ENCODE data around the gene STYX. TPM values are rescaled to one million over a fixed set of nuclear protein-coding genes. Genes with fewer than 3 reads are reported as not detected.

Gene STYX
- total RNA-seq, 1 experiment from 2014 or later: 24.0 TPM

DNA sequence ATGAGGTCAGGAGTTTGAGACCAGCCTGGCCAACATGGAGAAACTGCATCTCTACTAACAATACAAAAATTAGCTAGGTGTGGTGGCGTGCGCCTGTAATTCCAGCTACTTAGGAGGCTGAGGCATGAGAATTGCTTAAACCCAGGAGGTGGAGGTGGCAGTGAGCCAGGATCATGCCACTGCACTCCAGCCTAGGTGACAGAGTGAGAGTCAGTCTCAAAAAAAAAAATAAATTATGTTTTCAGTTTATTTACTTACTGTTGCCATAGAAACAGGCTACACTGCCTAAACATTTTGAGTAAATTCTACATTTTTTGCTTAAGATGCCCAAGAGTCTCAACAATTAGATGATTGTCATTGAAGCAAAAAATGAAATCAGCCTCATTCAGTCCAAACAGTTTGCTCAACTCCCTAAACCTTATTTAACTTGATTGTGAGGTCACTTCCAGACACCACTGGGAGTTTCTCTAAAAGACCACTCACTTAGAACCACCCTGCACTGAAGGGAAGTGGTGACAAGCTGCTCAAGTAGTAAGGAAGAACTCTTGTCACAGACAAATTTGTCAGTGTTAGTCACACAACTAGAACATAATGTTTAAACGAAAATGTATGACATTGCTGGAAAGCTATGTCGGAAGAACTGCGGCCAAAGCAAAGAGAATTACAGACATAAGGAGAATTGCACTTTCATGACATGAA, 71.2 kb downstream of the STYX start:
- Mint-ChIP-seq H3K27me3 (ENCODE audit: low read depth) (no peaks in the 10 kb centered on the region), H3K9me3 (peaks cover 2 to 3% of the 10 kb centered on the region in 2 experiments; a peak in 4 of 5 replicates), H3K27ac (no peak overlapping the region; a peak in 1 of 7 replicates), H3K4me3 (no peak overlapping the region), H3K36me3 (ENCODE audit: insufficient read depth in 1 of 3, low read depth in 3 of 3) (no peaks in the 10 kb centered on the region), H3K4me1 (peaks cover 7% of the 10 kb centered on the region in 2 experiments; a peak in 3 of 4 replicates)
- no peak overlapping the region for H3K9ac ChIP-seq (ENCODE audit: extremely low read depth, insufficient read length, low read length)
- no peak overlapping the region for H2AFZ ChIP-seq (ENCODE audit: low read length)
- H2AK5ac ChIP-seq (ENCODE audit: insufficient read length, low read length): no peak overlapping the region
- no peak overlapping the region for H3K56ac ChIP-seq (ENCODE audit: insufficient read length, low read depth, low read length)
- H3K4ac ChIP-seq (ENCODE audit: low read depth, low read length): no peak overlapping the region
- no peaks in the 10 kb centered on the region for H3K79me1 ChIP-seq (ENCODE audit: insufficient read depth, low read depth, low read length, poor library complexity, severe bottlenecking)
- no peak overlapping the region for H2BK20ac ChIP-seq (ENCODE audit: low read depth, low read length, poor library complexity, severe bottlenecking)
- no peaks in the 10 kb centered on the region for H3K27me3 ChIP-seq (ENCODE audit: insufficient read depth, low read length)
- TF ChIP-seq, protein P1, sequence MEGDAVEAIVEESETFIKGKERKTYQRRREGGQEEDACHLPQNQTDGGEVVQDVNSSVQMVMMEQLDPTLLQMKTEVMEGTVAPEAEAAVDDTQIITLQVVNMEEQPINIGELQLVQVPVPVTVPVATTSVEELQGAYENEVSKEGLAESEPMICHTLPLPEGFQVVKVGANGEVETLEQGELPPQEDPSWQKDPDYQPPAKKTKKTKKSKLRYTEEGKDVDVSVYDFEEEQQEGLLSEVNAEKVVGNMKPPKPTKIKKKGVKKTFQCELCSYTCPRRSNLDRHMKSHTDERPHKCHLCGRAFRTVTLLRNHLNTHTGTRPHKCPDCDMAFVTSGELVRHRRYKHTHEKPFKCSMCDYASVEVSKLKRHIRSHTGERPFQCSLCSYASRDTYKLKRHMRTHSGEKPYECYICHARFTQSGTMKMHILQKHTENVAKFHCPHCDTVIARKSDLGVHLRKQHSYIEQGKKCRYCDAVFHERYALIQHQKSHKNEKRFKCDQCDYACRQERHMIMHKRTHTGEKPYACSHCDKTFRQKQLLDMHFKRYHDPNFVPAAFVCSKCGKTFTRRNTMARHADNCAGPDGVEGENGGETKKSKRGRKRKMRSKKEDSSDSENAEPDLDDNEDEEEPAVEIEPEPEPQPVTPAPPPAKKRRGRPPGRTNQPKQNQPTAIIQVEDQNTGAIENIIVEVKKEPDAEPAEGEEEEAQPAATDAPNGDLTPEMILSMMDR (conservative IDR thresholded peaks at IDR 0.05): no peak
- no peak overlapping the region for H4K8ac ChIP-seq (replicated peaks; ENCODE audit: insufficient read length, low read depth, low read length)
- no peaks in the 10 kb centered on the region for H3K23me2 ChIP-seq (ENCODE audit: insufficient read length, low read depth, low read length, poor library complexity, severe bottlenecking)
- H3K27ac ChIP-seq (ENCODE audit: insufficient read length, low read depth, low read length): no peak overlapping the region
- H3K4me1 ChIP-seq (ENCODE audit: insufficient read depth, low read length): no peaks in the 10 kb centered on the region
- no peak overlapping the region for H4K5ac ChIP-seq (ENCODE audit: insufficient read length, low read depth, low read length)
- no peak overlapping the region for H3T11ph ChIP-seq (ENCODE audit: low read length)
- no peak for DNase-seq
- no peaks in the 10 kb centered on the region for H4K20me1 ChIP-seq (ENCODE audit: control insufficient read depth, insufficient read depth, insufficient read length)
- no peak overlapping the region for H3K23ac ChIP-seq (ENCODE audit: insufficient read length, low read depth, low read length)
- no peaks in the 10 kb centered on the region for H3K9me3 ChIP-seq (ENCODE audit: control insufficient read depth, low read depth, low read length)
- H3K18ac ChIP-seq (ENCODE audit: insufficient read length, low read depth, low read length): no peak overlapping the region
- H3K4me2 ChIP-seq (ENCODE audit: insufficient read depth, insufficient read length, low read length): no peak overlapping the region
- WGBS (ENCODE audit: extremely low coverage, insufficient read length, low lambda C conversion rate): no CpG with 5 or more reads among the region's 5 CpGs
- no peak overlapping the region for H2BK5ac ChIP-seq (ENCODE audit: insufficient read length, low read length)
- H4K91ac ChIP-seq (ENCODE audit: insufficient read length, low read depth, low read length): no peak overlapping the region
- no peaks in the 10 kb centered on the region for H3K79me2 ChIP-seq (ENCODE audit: insufficient read depth, low read length)
- no peak overlapping the region for H2BK120ac ChIP-seq (ENCODE audit: low read depth, low read length, poor library complexity, severe bottlenecking)
- no peak overlapping the region for H2BK15ac ChIP-seq (ENCODE audit: low read depth, low read length)
- no peak overlapping the region for H2BK12ac ChIP-seq (ENCODE audit: insufficient read length, low read depth, low read length)
- no peak overlapping the region for H3K14ac ChIP-seq (ENCODE audit: insufficient read depth, low read length)

All from H9 (cell line).